ENCODE results near the gene SESN1. TPM values are rescaled to one million over a fixed set of nuclear protein-coding genes. Genes with fewer than 3 reads are reported as not detected.
"Not testable (repeated sequence)": the region's sequence is repeated elsewhere in the genome, so short reads cannot be mapped to it uniquely, and the experiment has no call there.

Gene SESN1
- total RNA-seq, 2 experiments from 2014 or later: 10.1 to 10.3 TPM

DNA sequence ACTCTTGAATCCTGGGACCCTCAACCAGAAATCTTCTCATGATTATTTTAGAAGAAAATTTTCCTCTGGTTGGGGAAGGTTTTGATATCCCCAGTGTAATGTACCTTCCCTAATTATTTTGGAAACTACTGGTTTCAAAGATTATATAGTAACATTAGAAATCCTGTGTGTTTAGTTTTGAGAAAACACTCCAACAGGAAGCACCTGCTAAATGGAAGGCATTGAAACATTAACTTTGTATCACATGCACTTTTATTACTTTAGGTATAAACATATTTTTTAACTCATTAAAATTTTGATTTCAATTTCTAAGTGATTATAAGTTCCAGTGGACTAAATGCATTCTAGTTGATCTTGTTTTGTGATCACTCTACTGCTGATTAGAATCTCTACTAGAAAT lies 109.3 kb downstream of the SESN1 start:
- POLR2A ChIA-PET: no interaction called here
- CTCF ChIA-PET: no interaction called here

DNA sequence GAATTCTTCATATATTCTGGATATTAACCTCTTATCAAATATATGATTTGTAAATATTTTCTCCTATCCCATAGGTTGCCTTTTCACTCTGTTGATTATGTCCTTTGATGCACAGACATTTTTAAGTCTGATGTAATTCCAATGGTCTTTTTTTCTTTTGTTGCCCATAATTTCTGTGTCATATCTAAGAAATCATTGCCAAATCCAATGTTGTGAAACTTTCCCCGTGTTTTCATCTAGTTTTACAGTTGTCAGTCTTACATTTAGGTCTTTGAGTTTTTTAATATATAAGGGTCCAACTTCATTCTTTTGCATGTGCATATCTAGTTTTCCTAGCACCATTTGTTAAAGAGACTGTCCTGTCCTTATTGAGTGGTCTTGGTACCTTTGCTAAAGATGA lies 111.5 kb downstream of the SESN1 start:
- ChIA-PET CTCF (no interaction called here), POLR2A (no interaction called here)

DNA sequence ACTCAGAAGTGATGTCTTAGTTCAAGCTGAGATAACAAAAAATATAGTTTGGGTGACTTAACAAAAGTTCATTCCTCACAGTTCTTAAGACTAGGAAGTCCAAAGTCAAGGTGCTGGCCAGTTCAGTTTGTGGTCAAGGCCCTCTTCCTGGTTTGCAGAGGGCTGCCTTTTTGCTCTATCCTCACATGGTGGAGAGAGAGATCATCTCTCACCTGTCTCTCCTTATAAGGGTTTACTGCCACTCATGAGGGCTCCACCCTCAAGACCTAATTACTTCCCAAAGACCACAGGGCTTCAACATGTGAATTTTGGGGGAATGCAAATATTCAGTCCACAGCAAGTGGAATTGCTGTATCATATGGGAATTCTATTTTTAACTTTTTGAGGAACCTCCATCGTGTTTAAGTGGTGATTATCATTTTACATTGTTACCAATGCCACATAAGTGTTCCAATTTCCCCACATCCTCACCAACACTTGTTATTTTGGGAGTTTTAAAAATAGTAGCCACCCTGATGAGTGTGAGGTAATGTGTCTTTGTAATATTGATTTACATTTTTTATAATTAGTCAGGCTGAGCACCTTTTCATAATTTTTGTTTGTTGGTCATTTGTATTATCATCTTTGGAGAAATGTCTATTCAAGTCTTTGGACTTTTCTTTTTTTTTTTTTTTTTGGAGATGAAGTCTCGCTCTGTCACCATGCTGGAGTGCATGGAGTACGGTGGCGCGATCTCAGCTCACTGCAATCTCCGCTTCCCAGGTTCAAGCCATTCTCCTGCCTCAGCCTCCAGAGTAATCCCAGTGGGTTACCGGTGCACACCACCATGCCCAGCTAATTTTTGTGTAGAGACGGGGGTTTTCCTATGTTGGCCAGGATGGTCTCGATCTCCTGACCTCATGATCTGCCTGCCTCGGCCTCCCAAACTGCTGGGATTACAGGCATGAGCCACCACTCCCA lies 112.2 kb downstream of the SESN1 start:
- CTCF ChIA-PET: no interaction called here
- POLR2A ChIA-PET: no interaction called here

DNA sequence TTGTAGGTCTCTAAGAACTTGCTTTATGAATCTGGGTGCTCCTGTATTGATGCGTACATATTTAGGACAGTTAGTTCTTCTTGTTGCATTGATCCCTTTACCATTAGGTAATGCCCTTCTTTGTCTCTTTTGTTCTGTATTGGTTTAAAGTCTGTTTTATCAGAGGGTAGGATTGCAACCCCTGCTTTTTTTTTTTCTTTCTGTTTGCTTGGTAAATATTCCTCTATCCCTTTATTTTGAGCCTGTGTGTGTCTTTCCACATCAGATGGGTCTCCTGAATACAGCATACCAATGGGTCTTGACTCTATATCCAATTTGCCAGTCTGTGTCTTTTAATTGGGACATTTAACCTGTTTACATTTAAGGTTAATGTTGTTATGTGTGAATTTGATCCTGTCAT lies 116.0 kb downstream of the SESN1 start:
- CTCF ChIA-PET, POLR2A ChIA-PET: not testable (repeated sequence)

DNA sequence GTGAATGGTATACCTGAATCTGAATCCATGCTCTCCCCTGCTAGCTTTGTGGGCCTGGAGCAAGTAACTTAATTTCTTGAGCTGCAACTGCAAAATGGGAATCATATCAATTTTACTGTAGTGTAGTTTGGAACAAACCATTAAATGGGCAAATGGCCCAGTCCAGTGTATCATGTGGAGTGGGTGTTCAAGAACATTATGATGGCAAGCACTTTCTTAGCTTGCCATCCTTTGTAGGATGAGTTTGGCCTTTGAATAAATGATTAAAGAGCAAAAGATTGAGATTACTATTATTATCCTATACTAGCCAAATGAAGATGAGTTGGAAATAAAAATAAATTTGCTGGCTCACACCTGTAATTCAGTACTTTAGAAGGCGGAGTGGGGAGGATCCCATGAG lies 120.4 kb downstream of the SESN1 start:
- POLR2A ChIA-PET: no interaction called here

GRCh38 chr6:108969776-108970175 lies 124.9 kb downstream of the SESN1 start:
- ChIA-PET POLR2A (no interaction called here), CTCF (interaction anchor here (0.6 kb wide), 1 partner anchor 57 kb away, joined by 3 read pairs; no protein-coding TSS in a partner anchor)

More for the DNA sequence above, 120.4 kb downstream of the SESN1 start:
- CTCF ChIA-PET: no interaction called here

DNA sequence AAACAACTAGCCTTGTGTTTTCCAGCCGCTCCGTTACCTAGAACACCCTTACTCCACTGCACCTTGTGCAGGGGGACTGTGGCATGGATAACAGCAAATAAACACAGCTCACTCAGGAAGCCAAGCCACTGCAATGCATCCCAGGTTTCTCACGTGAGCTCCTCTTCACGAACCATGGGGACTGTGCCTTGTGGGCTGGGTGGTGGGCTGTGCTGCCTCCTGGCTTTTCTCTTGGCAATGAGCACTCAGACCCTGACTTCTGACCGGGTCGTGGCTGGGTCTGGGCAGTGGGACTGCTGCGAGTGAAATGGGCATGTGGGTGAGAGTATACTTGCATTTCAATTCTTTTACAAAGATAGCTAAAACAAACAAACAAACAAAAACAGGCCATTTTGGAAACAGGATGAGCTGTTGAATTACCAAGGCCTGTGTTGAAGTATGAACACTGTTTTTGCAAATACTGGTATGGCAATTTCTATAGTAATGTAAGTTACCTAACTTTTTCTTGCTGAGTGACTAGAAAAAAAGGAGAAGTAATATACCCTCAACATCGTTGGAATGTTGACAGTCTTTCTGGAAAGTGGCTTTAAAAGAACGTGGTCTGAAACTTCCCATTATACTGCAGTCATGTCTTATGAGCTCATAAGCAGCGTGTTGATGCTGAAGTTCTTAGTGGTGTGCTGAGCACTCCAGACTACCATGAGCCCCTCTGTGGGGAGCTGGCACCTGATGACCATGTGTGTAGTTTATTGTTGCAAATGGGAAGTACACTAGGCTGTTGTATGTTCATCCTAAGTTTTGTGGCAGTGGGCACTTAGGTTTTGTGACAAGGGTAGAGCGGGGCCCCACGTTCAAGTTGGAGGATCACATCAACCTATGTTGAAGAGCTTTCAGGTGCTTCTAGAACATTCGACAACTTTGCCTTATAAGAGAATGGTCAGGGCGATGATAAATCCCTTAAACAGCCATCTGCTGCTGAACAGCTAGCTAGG lies 126.0 kb downstream of the SESN1 start:
- ChIA-PET CTCF (interaction anchor here (1.0 kb wide), 1 partner anchor 9 kb away, joined by 4 read pairs; no protein-coding TSS in a partner anchor), POLR2A (no interaction called here)

DNA sequence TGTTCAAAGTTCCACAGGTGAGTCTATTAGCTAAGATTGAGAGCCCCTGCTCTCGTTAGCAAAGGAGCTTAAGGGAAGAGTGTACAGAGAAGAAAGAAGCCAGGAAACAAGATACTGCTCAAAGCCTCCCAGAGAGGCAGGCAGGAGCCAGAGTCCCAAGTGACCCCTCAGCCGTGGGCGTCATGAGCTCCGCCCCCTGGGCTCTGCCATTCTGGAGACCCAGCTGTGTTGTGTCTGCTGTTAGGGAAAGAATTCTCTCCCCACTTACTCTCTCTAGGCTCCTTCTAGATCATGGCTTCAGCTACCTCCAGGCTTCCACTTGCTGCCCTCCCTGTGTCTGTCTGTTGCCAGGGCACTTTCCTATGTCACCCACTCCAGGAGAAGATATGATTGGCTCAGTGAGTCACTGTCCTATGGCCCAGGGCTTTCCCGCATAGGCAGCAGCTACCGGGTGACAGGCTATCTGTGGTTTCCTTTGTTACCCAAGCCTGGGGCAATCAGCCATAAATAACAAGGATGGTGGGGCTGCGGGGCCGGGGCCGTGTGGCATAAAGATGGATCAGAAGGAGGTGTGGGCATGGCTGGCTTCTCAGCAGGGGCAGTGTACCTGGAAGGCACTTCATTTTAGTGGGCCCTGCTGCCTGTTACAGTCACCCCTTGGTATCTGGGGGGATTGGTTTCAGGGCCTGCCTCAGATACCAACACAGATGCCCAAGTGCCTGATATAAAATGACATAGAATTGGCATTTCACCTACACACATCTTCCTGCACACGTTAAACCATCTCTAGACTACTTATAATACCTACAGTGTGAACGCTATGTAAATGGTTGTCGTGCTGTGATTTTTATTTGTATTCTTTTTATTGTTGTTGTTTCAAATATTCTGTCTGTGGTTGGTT lies 127.5 kb downstream of the SESN1 start:
- ChIA-PET POLR2A (no interaction called here), CTCF (no interaction called here)

DNA sequence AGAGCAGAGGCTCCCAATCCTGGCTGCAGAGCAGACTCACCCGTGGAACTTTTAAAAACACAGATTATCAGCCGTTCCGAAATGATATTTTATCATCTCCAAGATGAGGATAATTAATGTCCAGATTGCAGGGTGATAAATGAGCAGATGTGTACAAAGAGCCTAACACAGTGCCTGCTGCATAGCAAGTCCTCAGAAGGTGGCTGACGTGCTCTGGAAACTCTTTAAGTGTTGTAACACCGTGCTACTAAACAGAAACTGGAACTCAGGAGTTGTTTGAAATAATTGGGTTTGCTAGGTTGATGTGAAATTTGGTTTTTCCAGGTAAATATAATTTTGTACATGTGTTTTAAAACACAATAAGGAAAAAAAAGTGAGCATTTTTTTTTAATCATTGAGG lies 128.4 kb downstream of the SESN1 start:
- CTCF ChIA-PET: no interaction called here

DNA sequence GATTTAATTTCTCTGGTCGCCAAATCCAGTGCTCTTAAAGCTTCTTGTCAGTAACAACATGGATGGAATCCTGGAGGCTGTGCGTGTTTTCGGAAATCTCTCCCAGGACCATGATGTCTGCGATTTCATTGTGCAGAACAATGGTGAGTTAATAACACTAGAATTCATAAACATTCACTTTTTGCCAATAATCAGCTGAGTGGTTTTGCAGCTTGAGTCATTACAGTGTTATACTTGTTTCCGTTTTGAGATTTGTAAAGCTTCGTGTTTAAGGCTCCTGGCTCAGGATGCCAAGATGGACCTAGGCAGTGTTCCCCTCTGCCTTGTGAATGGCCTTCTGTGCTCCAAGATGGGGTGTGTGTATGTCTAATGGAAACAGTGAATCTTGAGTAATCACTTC lies 132.7 kb downstream of the SESN1 start:
- ChIA-PET POLR2A (no interaction called here), CTCF (interaction anchor here (1.1 kb wide), 1 partner anchor 37 kb away, joined by 3 read pairs; no protein-coding TSS in a partner anchor)

More for the DNA sequence above, 128.4 kb downstream of the SESN1 start:
- POLR2A ChIA-PET: no interaction called here

- ChIA-PET POLR2A (no interaction called here), CTCF (no interaction called here)
These were observed 133.6 kb downstream of the SESN1 start for GRCh38 chr6:108961077-108961476.

DNA sequence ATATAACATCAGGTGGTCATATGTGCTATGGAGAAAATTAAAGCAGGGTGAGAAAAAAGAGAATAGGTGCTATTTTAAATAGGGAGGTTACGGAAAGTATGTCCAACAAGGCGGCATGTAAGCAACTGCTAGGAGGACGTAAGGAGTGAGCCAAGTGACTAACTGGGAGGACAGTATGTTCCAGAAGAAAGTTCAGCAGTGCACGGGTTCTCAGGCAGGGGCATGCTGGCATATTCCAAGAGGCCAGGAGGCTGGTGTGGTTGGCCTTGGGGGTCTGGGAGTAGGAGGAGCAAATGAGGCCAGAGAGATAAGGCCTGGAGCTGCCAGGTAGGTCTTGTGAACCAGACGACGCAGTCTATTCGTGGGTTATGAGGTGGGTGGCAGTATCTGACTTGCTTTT lies 134.0 kb downstream of the SESN1 start:
- CTCF ChIA-PET: no interaction called here
- POLR2A ChIA-PET: no interaction called here

DNA sequence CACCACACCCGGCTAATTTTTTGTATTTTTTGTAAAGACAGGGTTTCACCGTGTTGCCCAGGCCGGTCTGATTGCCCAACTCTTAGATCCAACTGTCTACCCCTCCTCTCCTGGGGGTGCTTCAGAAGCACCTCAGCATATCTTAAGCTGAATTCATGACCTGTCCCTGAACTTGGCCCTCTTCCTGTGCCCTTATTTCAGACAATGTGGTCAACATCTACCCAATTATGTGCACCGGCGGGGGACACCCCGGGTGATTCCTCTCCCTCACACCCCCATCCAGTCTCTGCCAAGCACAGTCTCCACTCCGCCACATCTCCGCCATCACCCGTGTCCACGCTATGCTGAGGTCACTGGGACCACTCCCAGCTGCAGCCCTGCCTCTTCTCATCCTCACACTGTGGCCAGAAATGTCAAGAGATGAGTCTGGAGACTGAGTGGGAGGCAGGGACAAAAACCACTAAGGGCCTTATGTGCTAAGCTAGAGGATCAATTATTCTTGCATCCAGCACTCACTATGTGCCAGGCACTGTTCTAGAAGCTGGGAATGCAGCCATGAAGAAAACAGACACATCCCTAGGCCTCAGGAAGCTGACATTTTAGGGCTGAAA lies 134.6 kb downstream of the SESN1 start:
- ChIA-PET CTCF (interaction anchor here (1.5 kb wide), 1 partner anchor 8 kb away, joined by 4 read pairs; no protein-coding TSS in a partner anchor), POLR2A (no interaction called here)

- ChIA-PET CTCF (interaction anchor here (1.5 kb wide), 1 partner anchor 9 kb away, joined by 4 read pairs; no protein-coding TSS in a partner anchor), POLR2A (no interaction called here)
These were observed 135.5 kb downstream of the SESN1 start for GRCh38 chr6:108958900-108959770.

GRCh38 chr6:108957221-108957620 lies 137.4 kb downstream of the SESN1 start:
- ChIA-PET POLR2A (no interaction called here), CTCF (no interaction called here)

GRCh38 chr6:108955329-108955949 lies 139.2 kb downstream of the SESN1 start:
- CTCF ChIA-PET: interaction anchor here (1.2 to 1.3 kb wide), 2 partner anchors 10 to 33 kb away, joined by 3 to 4 read pairs; no protein-coding TSS in a partner anchor

DNA sequence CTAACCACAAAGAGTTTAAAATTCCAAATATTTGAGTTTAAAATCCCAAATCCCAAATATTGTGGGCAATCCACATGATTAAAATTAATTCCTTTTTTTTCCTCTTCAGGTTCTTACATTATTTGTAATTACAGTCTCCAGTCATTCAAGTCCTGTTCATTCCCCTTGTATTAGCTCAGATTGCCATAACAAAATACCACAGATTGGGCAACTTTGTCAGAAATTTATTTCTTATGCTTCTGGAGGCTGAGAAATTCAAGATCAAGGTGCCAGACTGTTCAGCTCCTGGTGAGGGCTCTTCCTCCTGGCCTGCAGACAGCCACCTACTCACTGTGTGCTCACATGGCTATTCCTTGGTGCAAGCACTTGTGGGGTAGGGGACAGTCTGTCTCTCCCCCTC lies 141.0 kb downstream of the SESN1 start:
- ChIA-PET CTCF (no interaction called here), POLR2A (no interaction called here)

More at GRCh38 chr6:108955329-108955949, 139.2 kb downstream of the SESN1 start:
- POLR2A ChIA-PET: no interaction called here

Data from activated CD8-positive, alpha-beta memory T cell treated with anti-CD3 and anti-CD28 coated beads for 36 hours (primary cell).